SK-N-SH (cell line): ENCODE data around the gene PLA2G3. TPM values are rescaled to one million over a fixed set of nuclear protein-coding genes. Genes with fewer than 3 reads are reported as not detected.

Source experiments
- CTCF ChIA-PET: fragments of 300-600, 350-600 bp; formaldehyde crosslinking; extraction: SDS; loops from one replicate; lab custom pipeline; 2021; lab: Yijun Ruan, JAX
- POLR2A ChIA-PET: fragments of 350-600 bp; sonication (Branson Sonifier 250); formaldehyde crosslinking; extraction: SDS; loops from one replicate; lab custom pipeline; 2020; ENCODE audit warnings: antibody characterized with exemption, inconsistent platforms; lab: Yijun Ruan, JAX
- DNase-seq: peaks from one replicate; pipeline ENCODE4 v3.0.0; 2012
- H2AFZ ChIP-seq: fragments of 200-600 bp; sonication (generic); 2 replicates; pipeline ENCODE4 v1.8.1; 2016; ENCODE audit warnings: antibody characterized with exemption, mild to moderate bottlenecking, low read depth
- H3F3A ChIP-seq: fragments of 200-600 bp; sonication (generic); replicated peaks from 2 replicates; pipeline ENCODE3; 2016; ENCODE audit warnings: antibody characterized with exemption, mild to moderate bottlenecking; ENCODE audit not compliant: insufficient read depth
- H3K27ac ChIP-seq, 2 experiments: fragments of 200-500 bp in 1 of 2; fragments of 200-600 bp in 1 of 2; sonication (Bioruptor generic) in 1 of 2; sonication (generic), shearing (Covaris generic) in 1 of 2; 2 replicates each; pipeline versions ENCODE4 v1.5.1 to v1.6.1; 2014 to 2016; ENCODE audit warnings: low read depth in 2 of 2, inconsistent platforms in 1 of 2, low read length in 1 of 2, mild to moderate bottlenecking in 1 of 2, mixed read lengths in 1 of 2
- H3K27me3 ChIP-seq: fragments of 200-600 bp; sonication (generic), shearing (Covaris generic); 2 replicates; pipeline ENCODE4 v1.6.1; 2016; ENCODE audit warnings: mixed run types; ENCODE audit not compliant: insufficient read depth
- H3K36me3 ChIP-seq, 2 experiments: fragments of 200-500 bp in 1 of 2; fragments of 200-600 bp in 1 of 2; sonication (Bioruptor generic) in 1 of 2; sonication (generic) in 1 of 2; replicated peaks in 1 of 2; 2 replicates each; pipeline versions ENCODE3 to v1.5.1; 2014 to 2016; ENCODE audit warnings: low read length in 1 of 2, mild to moderate bottlenecking in 1 of 2; ENCODE audit not compliant: insufficient read depth in 2 of 2, control insufficient read depth in 1 of 2
- H3K4me1 ChIP-seq, 2 experiments: fragments of 200-500 bp in 1 of 2; fragments of 200-600 bp in 1 of 2; sonication (Bioruptor generic) in 1 of 2; sonication (generic), shearing (Covaris generic) in 1 of 2; 2 replicates each; pipeline versions ENCODE4 v1.5.1 to v1.6.1; 2014 to 2016; ENCODE audit warnings: low read depth in 1 of 2, low read length in 1 of 2, mixed run types in 1 of 2; ENCODE audit not compliant: insufficient read depth in 2 of 2, control insufficient read depth in 1 of 2
- H3K4me2 ChIP-seq: fragments of 200-600 bp; sonication (generic), shearing (Covaris generic); 2 replicates; pipeline ENCODE4 v1.6.1; 2017; ENCODE audit warnings: mixed run types
- H3K4me3 ChIP-seq, 2 experiments: fragments of 200-500 bp in 1 of 2; fragments of 200-600 bp in 1 of 2; sonication (Bioruptor generic) in 1 of 2; sonication (generic), shearing (Covaris generic) in 1 of 2; 2 replicates each; pipeline versions ENCODE4 v1.5.1 to v1.8.1; 2014 to 2016; ENCODE audit warnings: low read depth in 2 of 2, inconsistent platforms in 1 of 2, low read length in 1 of 2, mild to moderate bottlenecking in 1 of 2, mixed read lengths in 1 of 2, moderate library complexity in 1 of 2
- H3K79me2 ChIP-seq: fragments of 200-600 bp; sonication (generic); 2 replicates; pipeline ENCODE4 v1.8.1; 2017; ENCODE audit warnings: mild to moderate bottlenecking; ENCODE audit not compliant: insufficient read depth
- H3K9ac ChIP-seq: fragments of 200-600 bp; sonication (generic); 2 replicates; pipeline ENCODE4 v1.6.1; 2017; ENCODE audit warnings: mixed run types
- H3K9me2 ChIP-seq: fragments of 200-600 bp; sonication (generic); 2 replicates; pipeline ENCODE4 v1.6.1; 2017; ENCODE audit warnings: mixed run types
- H3K9me3 ChIP-seq: fragments of 200-600 bp; sonication (generic); 2 replicates; pipeline ENCODE4 v1.6.1; 2017; ENCODE audit warnings: mixed run types, mild to moderate bottlenecking, moderate library complexity
- H4K20me1 ChIP-seq: fragments of 200-600 bp; sonication (generic); 2 replicates; pipeline ENCODE4 v1.6.1; 2017; ENCODE audit warnings: mild to moderate bottlenecking, mixed run types; ENCODE audit not compliant: insufficient read depth
- CTCF ChIP-seq: fragments of 200-600 bp; sonication (generic); IDR thresholded peaks from 2 replicates; pipeline ENCODE4 v1.6.1; 2017; ENCODE audit warnings: antibody characterized with exemption, mild to moderate bottlenecking, moderate library complexity
- FOXJ3 ChIP-seq: sonication (generic); formaldehyde crosslinking; IDR thresholded peaks from 2 replicates; pipeline ENCODE4 v1.5.1; 2020; ENCODE audit warnings: mild to moderate bottlenecking, missing genetic modification reagents
- GATA2 ChIP-seq: sonication (generic); formaldehyde crosslinking; IDR thresholded peaks from 2 replicates; pipeline ENCODE4 v1.5.0; 2020; ENCODE audit warnings: mild to moderate bottlenecking, missing genetic modification reagents
- JUND ChIP-seq: IDR thresholded peaks from 2 replicates; pipeline ENCODE4 v1.4.0; 2012
- MXI1 ChIP-seq: IDR thresholded peaks from 2 replicates; pipeline ENCODE4 v1.6.1; 2012; ENCODE audit warnings: mild to moderate bottlenecking, low read depth, low read length, improper control_type of control experiment
- NFIC ChIP-seq: IDR thresholded peaks from 2 replicates; pipeline ENCODE4 v1.4.0; 2012; ENCODE audit warnings: borderline replicate concordance
- POLR2AphosphoS5 ChIP-seq: IDR thresholded peaks from 2 replicates; pipeline ENCODE4 v1.6.1; 2012; ENCODE audit warnings: low read depth, low read length
- REST ChIP-seq: IDR thresholded peaks from 2 replicates; pipeline ENCODE4 v1.6.1; 2012; ENCODE audit warnings: mild to moderate bottlenecking, low read depth, low read length, moderate library complexity
- RFX5 ChIP-seq: IDR thresholded peaks from 2 replicates; pipeline ENCODE4 v1.6.1; 2012; ENCODE audit warnings: mild to moderate bottlenecking, improper control_type of control experiment, low read length
- RXRA ChIP-seq: IDR thresholded peaks from 2 replicates; pipeline ENCODE4 v1.4.0; 2012; ENCODE audit warnings: low read depth, mild to moderate bottlenecking, borderline replicate concordance
- SIN3A ChIP-seq: IDR thresholded peaks from 2 replicates; pipeline ENCODE4 v1.6.1; 2012; ENCODE audit warnings: low read depth, mild to moderate bottlenecking, low read length, moderate library complexity, borderline replicate concordance
- TEAD4 ChIP-seq: IDR thresholded peaks from 2 replicates; pipeline ENCODE4 v1.4.0; 2012; ENCODE audit warnings: mild to moderate bottlenecking, borderline replicate concordance; ENCODE audit not compliant: insufficient read depth
- YY1 ChIP-seq: IDR thresholded peaks from 2 replicates; pipeline ENCODE4 v1.4.0; 2012; ENCODE audit warnings: low read depth, mild to moderate bottlenecking
- WGBS: methylation state at CpG from one replicate; pipeline ENCODE4 v1.1.6; 2017; ENCODE audit warnings: low lambda C conversion rate; 5-methylcytosine and 5-hydroxymethylcytosine counted together
- polyA plus RNA-seq, 3 experiments: library from polyadenylated mRNA; depleted of rRNA; stranded (reverse); fragments of >200 nt; gene quantifications; 2 replicates each; pipeline ENCODE4 v1.2.3, GENCODE V29; 2012

The PLA2G3 gene
- polyA plus RNA-seq, 1 of the 3 experiments (the other 2 are of a cell fraction) = not detected

- TF ChIP-seq JUND (no peak), POLR2AphosphoS5 (no peak), REST (no peak), SIN3A (no peak), MXI1 (no peak), GATA2 (CRISPR knock-in tag) (no peak), NFIC (no peak), FOXJ3 (CRISPR knock-in tag) (no peak), YY1 (no peak), RXRA (no peak), RFX5 (no peak), TEAD4 (no peak), CTCF (no peak)
- TF ChIP-seq, all 33 proteins: peak for 0
- Histone ChIP-seq H3K79me2 (no peaks in the 10 kb centered on the region), H3K4me2 (peak overlapping the region; percentile 88), H3K4me1 (peaks cover 0 to 43% of the 10 kb centered on the region in 2 experiments; a peak in 1 of 4 replicates), H3K9me3 (no peaks in the 10 kb centered on the region), H3K27ac (peak overlapping the region in 1 of 2 experiments; percentile 72; a peak in 1 of 4 replicates), H3K27me3 (no peaks in the 10 kb centered on the region), H3K9ac (peak overlapping the region; percentile 58), H2AFZ (peak overlapping the region; percentile 75; the same call in 1 of the 2 replicates), H3K9me2 (no peaks in the 10 kb centered on the region), H3K4me3 (peak overlapping the region; percentile 72 to 79), H3K36me3 (no peaks in the 10 kb centered on the region), H4K20me1 (no peaks in the 10 kb centered on the region), H3F3A (no peaks in the 10 kb centered on the region)
- ChIA-PET CTCF (interaction anchor here (1.4 to 8.2 kb wide), 2 partner anchors 14 to 35 kb away, joined by 3 to 52 read pairs; partner anchors contain the start of gene SELENOM), POLR2A (interaction anchor here (1.0 to 1.8 kb wide), 2 partner anchors 16 to 38 kb away, joined by 3 to 6 read pairs; partner anchors contain the start of gene SELENOM)
- DNase-seq = no peak
- WGBS = 76% methylated on average over 3 of the region's 4 CpGs
These were observed 17.1 kb downstream of the PLA2G3 start for GRCh38 chr22:31123292-31123602.
